Upper lobe of right lung (tissue), 1 donor: ENCODE data around the gene MITF. TPM values are rescaled to one million over a fixed set of nuclear protein-coding genes. Genes with fewer than 3 reads are reported as not detected.

Experiments used
- ATAC-seq: fragments of 200-7000 bp; cut with Tn5 transposase; one replicate; pipeline ENCODE4 v1.9.1; 2020; ENCODE audit warnings: mild to moderate bottlenecking, moderate library complexity
- DNase-seq: peaks from one replicate; pipeline ENCODE4 v3.0.0-alpha.2; 2020
- H3K27ac ChIP-seq: fragments of 200-600 bp; one replicate; pipeline ENCODE4 v1.8.0; 2022
- H3K27me3 ChIP-seq: fragments of 200-600 bp; one replicate; pipeline ENCODE4 v1.8.0; 2022; ENCODE audit warnings: mild to moderate bottlenecking
- H3K36me3 ChIP-seq: fragments of 200-600 bp; one replicate; pipeline ENCODE4 v1.8.0; 2022
- H3K4me1 ChIP-seq: fragments of 200-600 bp; one replicate; pipeline ENCODE4 v1.8.0; 2022
- H3K4me3 ChIP-seq: fragments of 200-600 bp; one replicate; pipeline ENCODE4 v1.8.0; 2022; ENCODE audit warnings: mild to moderate bottlenecking
- H3K9me3 ChIP-seq: fragments of 200-600 bp; one replicate; pipeline ENCODE4 v1.8.0; 2022
- CTCF ChIP-seq: fragments of 200-600 bp; IDR thresholded peaks from one replicate; pipeline ENCODE4 v1.8.0; 2022; ENCODE audit warnings: antibody characterized with exemption
- intact Hi-C: fragments of 100-400 bp; cut with DNase I; formaldehyde crosslinking; loops from one replicate; pipeline ENCODE4 v1.11.0; 2022
- total RNA-seq: library from RNA; stranded (reverse); fragmentation: NEBNext Ultra II Directional; extraction: Animal tissue kit (Norgen Biotek cat#: 25700); gene quantifications from one replicate; pipeline ENCODE4 v1.2.1, GENCODE V29; 2021
- donor health status: DM: no; HTN: yes; CAD: no; lungs with severe emphysema.

The MITF gene
- total RNA-seq, 1 donor from 2014 or later: 29.5 TPM

GRCh38 chr3:69749461-69749860 lies 10.2 kb downstream of the MITF start:
- Histone ChIP-seq H3K9me3 (no peaks in the 10 kb centered on the region), H3K4me3 (no peak overlapping the region), H3K27me3 (no peaks in the 10 kb centered on the region), H3K27ac (no peak overlapping the region), H3K36me3 (no peaks in the 10 kb centered on the region), H3K4me1 (peaks cover 38% of the 10 kb centered on the region)
- ATAC-seq (no peak), DNase-seq (no peak)
- no peak for TF ChIP-seq CTCF
- intact Hi-C loops: no loop called here

GRCh38 chr3:69750549-69750948 lies 11.3 kb downstream of the MITF start:
- ATAC-seq: no peak
- H3K27ac ChIP-seq: peak overlapping the region; percentile 56
- peaks cover 31% of the 10 kb centered on the region for H3K4me1 ChIP-seq

GRCh38 chr3:69751074-69751476 lies 11.8 kb downstream of the MITF start:
- H3K4me1 ChIP-seq: peaks cover 26% of the 10 kb centered on the region
- ATAC-seq (peak; percentile 51), DNase-seq (no peak)
- H3K36me3 ChIP-seq: no peaks in the 10 kb centered on the region
- TF ChIP-seq CTCF: no peak
- H3K4me3 ChIP-seq: no peak overlapping the region
- H3K9me3 ChIP-seq: no peaks in the 10 kb centered on the region
- H3K27ac ChIP-seq: peak overlapping the region; percentile 56
- intact Hi-C loops: no loop called here
- H3K27me3 ChIP-seq: no peaks in the 10 kb centered on the region

More at GRCh38 chr3:69750549-69750948, 11.3 kb downstream of the MITF start:
- intact Hi-C loops: no loop called here
- H3K4me3 ChIP-seq: no peak overlapping the region
- no peaks in the 10 kb centered on the region for H3K9me3 ChIP-seq
- no peaks in the 10 kb centered on the region for H3K36me3 ChIP-seq
- no peak for TF ChIP-seq CTCF
- H3K27me3 ChIP-seq: no peaks in the 10 kb centered on the region
- no peak for DNase-seq

- Histone ChIP-seq H3K4me1 (peaks cover 21% of the 10 kb centered on the region), H3K9me3 (no peaks in the 10 kb centered on the region), H3K27ac (no peak overlapping the region), H3K36me3 (no peaks in the 10 kb centered on the region), H3K27me3 (no peaks in the 10 kb centered on the region), H3K4me3 (no peak overlapping the region)
- intact Hi-C loops: no loop called here
- ATAC-seq (peak; percentile 44), DNase-seq (no peak)
- no peak for TF ChIP-seq CTCF
Measured at GRCh38 chr3:69752241-69752640, 13.0 kb downstream of the MITF start.

- DNase-seq (no peak), ATAC-seq (no peak)
- Histone ChIP-seq H3K27me3 (no peaks in the 10 kb centered on the region), H3K4me3 (no peak overlapping the region), H3K27ac (peak overlapping the region; percentile 17), H3K9me3 (no peaks in the 10 kb centered on the region), H3K4me1 (peaks cover 23% of the 10 kb centered on the region), H3K36me3 (no peaks in the 10 kb centered on the region)
- TF ChIP-seq CTCF: no peak
- intact Hi-C loops: no loop called here
Measured at GRCh38 chr3:69753179-69753775, 14.0 kb downstream of the MITF start.

GRCh38 chr3:69755795-69756194 lies 16.5 kb downstream of the MITF start:
- ATAC-seq: no peak
- H3K4me1 ChIP-seq: peaks cover 12% of the 10 kb centered on the region
- intact Hi-C loops: no loop called here
- no peaks in the 10 kb centered on the region for H3K36me3 ChIP-seq
- H3K9me3 ChIP-seq: no peaks in the 10 kb centered on the region
- DNase-seq: no peak
- no peak overlapping the region for H3K27ac ChIP-seq
- H3K27me3 ChIP-seq: no peaks in the 10 kb centered on the region
- H3K4me3 ChIP-seq: no peak overlapping the region
- no peak for TF ChIP-seq CTCF
